Measurements from ENCODE around the gene LINGO3. TPM values are rescaled to one million over a fixed set of nuclear protein-coding genes. Genes with fewer than 3 reads are reported as not detected.

The LINGO3 gene
- total RNA-seq, 1 donor from 2014 or later = 0.82 TPM

DNA sequence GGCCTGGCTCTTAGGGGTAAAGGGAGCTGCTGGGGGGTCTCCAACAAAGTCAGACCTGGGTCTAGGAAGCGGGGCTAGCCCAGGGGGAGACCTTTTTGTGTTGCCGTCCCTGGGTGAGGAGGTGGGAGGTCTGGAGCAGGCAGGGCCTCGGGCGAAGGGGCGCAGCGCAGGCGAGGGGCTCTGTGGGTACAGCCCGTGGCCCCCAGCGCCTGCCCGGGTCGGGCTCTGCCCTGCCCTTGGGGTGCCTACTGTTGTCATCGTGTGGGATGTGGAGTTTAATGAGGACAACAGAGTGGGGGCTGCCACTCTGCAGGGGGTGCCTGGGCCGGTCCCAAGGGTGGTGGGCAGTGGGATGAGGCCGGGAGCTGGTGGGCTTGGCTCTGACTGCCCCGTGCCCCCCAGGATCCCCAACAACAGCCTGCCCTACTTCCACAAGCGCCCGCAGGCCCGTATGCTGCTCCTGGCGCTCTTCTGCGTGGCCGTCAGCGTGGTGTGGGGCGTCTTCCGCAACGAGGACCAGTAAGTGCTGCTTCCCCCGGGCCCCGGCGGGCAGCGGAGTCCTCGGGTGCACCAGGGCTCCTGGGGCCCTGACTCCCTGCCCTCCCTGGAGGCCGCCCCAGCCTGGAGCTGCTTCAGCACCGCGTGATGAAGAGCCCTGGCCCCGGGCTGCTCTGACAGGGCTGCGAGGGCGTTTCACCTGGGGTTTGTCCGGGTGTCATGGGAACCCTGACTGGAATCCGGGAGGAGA lies 32.7 kb upstream of the LINGO3 start:
- FAIRE-seq (no peak), DNase-seq (ENCODE audit: low spot score in 2 of 2) (no peak)

DNA sequence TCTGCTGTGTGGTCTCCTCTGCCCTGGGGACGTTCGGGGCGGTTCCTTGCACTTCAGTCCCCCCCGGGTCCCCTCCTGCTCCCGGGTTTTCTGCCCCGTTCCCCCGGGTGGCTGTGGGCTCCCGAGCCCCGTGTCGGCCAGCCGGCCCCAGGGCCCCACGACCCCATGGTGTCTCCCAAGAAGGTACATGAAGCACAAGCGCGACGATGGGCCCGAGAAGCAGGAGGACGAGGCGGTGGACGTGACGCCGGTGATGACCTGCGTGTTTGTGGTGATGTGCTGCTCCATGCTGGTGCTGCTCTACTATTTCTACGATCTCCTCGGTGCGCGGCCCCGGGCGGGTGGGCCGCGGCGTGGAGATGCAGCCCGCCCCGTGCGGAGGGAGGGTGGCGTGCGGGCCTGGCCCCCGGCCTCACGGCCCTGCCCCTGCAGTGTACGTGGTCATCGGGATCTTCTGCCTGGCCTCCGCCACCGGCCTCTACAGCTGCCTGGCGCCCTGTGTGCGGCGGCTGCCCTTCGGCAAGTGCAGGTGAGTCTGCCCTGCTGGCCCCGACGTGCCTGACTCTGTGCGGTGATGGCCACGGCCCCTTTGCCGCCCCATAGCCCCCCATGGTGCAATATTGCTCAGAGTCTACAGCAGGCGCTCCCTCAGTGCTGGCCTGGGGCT lies 31.8 kb upstream of the LINGO3 start:
- DNase-seq (ENCODE audit: low spot score in 2 of 2) (no peak), FAIRE-seq (no peak)

DNA sequence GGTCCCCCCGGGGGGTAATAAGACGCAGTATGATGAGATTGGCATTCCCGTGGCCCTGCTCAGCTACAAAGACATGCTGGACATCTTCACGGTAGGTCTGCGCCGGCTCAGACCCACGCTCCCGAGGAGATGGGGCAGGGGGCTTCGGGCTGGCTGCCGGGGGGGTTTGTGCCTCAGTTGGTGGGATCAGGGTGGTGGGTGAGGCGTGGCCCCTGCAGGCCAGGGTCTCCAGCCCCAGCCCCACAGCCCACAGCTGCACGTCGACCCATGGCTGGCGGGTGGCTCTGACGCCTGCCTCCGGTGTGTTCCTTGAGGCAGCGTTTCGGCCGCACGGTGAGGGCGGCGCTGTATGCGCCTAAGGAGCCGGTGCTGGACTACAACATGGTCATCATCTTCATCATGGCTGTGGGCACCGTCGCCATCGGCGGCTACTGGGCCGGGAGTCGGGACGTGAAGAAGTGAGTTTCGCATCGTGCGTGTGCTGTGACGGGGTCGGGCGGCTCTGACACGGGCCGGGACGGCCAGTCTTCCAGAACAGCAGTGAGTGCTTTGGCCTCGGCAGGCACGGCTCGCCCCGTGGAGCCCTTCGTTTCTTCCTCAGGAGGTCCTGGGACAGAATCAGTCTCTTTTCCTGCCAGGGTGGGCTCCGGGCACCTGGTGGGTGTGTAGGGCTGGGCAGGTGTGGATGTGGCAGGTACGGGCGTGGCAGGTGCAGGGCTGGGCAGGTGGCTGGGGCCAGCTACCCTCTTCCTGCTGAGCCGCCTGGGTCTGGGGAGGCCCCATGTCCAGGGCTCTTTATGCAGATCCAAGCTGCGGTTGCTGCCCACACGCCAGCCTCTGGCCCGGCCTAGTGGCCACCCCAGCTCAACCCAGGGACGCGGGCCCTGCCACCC lies 31.0 kb upstream of the LINGO3 start:
- no peak for DNase-seq (ENCODE audit: low spot score in 2 of 2)

DNA sequence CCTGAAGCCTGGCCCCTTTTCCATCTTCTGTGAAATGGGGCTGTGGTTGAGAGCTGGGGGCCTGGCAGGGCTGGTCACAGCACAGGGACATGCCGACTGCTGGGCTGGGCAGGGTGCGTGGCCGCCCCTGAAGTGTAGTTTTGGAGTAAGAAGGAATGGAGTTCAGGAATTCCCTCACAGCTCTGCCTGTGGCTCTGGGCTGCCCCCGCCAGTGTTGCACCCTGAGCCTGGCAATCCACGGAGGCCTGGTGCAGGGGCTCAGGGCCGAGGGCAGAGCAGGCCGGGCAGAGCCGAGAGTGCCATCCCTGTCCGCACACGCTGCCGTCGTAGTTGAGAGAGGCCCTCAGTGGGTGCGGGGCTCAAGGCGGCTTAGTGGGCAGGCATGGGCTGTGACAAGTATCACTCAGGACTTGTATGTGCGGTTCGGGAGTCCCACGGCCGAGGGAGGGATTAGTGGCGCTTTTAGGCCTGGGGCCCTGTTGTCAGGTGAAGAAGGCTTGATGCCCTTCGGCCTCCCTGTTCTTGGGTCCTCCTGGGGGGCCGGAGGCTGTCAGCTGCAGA lies 30.2 kb upstream of the LINGO3 start:
- FAIRE-seq = no peak
- no peak for DNase-seq (ENCODE audit: low spot score in 2 of 2)

More for the DNA sequence above, 31.0 kb upstream of the LINGO3 start:
- no peak for FAIRE-seq

DNA sequence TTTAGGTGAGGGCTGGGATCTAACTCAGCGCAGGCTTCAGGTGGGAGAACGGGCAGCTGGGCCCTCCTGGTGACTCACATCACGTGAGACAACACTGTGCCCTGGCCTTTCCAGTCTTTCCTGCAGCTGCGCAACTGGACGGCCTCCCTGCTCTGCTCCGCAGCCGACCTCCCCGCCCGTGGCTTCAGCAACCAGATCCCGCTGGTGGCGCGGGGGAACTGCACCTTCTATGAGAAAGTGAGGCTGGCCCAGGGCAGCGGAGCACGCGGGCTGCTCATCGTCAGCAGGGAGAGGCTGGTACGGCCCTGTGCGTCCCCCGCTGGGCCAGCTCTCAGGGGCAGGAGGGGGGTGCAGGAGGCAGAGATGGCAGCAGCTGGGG lies 29.4 kb upstream of the LINGO3 start:
- DNase-seq (ENCODE audit: low spot score in 2 of 2) (peak; percentile 64 to 74), FAIRE-seq (no peak)

DNA sequence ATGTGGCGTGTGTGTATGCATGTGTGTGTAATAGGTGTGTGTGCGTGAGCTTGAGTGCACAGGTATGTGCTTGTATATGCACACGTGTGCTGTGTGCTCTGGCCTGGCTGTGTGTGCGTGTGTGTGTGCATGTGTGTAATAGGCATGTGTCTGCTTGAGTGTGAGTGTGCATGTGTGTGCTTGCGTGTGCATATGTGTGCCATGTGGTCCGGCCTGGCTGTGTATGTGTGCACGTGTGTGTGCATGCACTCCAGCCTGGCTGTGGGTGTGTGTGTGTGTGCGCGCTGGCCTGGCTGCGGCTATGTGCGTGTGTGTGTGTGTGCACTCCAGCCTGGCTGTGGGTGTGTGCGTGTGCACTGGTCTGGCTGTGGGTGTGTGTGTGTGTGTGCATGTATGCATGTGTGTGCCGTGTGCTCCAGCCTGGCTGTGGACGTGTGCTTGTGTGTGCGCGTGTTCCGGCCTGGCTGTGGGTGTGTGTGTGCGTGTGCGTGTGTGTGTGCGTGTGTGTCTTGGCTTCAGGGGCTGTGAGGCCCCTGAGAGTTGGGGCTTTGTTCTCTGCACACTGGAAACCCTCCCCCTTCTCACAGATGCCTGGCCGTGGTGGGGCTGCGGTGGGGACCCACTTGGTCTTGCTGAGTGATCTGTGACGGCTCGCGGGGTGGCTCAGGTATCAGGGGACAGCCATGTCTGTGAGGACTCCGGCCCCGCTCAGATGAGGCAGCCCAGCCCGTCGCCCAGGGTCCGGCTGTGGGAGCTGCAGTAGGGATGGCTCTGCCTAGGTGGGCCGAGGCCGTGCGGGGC lies 28.8 kb upstream of the LINGO3 start:
- no peak for FAIRE-seq
- no peak for DNase-seq (ENCODE audit: low spot score in 2 of 2)

DNA sequence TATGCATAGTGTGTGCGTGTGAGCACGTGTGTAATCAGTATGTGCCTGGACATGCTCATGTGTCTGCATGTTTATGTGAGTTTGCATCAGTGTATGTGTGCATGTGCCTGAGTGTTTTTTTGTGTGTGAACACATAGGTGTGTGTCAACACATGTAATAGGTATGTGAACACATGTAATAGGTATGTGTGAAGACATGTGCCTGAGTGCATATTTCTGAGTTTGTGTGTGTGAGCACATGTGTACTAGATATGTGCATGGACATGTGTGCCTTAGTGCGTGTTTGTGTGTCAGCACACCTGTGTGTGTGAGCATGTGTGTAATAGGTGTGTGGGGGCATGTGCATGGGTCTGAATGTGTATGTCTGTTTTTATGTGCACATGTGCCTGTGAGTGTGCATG lies 27.9 kb upstream of the LINGO3 start:
- no peak for DNase-seq (ENCODE audit: low spot score in 2 of 2)
- no peak for FAIRE-seq

DNA sequence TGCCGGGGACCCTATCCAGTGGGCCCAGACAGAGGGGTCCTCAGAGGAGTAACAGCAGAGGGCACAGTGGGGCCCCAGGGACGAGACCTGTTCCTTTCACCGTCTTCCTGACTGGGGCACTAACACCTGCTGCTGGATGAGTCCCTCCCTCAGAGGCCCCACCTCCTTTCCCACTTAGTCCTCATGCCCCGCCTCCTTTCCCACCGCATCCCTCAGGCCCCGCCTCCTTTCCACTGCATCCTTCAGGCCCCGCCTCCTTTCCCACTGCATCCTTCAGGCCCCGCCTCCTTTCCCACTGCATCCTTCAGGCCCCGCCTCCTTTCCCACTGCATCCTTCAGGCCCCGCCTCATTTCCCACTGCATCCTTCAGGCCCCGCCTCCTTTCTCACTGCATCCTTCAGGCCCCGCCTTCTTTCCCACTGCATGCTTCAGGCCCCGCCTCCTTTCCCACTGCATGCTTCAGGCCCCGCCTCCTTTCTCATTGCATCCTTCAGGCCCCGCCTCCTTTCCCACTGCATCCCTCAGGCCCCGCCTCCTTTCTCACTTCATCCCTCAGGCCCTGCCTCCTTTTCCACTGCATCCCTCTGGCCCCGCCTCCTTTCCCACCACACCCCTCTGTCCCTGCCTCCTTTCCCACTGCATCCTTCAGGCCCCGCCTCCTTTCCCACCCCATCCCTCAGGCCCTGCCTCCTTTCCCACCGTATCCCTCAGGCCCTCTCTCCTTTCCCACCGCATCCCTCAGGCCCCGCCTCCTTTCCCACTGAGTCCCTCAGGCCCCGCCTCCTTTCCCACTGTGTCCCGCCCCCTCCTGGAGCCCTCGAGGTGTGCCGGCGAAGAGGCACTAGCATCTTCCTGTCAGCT lies 27.3 kb upstream of the LINGO3 start:
- DNase-seq (ENCODE audit: low spot score in 2 of 2) = no peak
- FAIRE-seq = no peak

DNA sequence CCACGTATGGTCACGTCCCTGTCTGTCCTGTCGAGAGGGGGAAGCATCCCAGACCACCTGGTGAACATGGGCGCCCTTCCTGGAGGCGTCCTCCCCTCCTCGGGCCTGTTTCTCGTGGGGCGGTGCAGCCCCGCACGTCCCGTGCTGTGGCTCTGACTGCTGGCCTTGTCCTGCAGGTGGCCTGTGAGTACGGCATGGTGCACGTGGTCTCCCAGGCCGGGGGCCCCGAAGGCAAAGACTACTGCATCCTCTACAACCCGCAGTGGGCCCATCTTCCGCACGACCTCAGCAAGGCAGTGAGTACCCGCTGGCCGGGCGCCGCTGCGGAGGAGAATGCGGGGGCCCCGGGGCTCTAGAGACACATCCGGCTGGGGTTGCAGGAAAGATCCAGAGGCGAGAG lies 26.5 kb upstream of the LINGO3 start:
- DNase-seq (ENCODE audit: low spot score in 2 of 2) = no peak

DNA sequence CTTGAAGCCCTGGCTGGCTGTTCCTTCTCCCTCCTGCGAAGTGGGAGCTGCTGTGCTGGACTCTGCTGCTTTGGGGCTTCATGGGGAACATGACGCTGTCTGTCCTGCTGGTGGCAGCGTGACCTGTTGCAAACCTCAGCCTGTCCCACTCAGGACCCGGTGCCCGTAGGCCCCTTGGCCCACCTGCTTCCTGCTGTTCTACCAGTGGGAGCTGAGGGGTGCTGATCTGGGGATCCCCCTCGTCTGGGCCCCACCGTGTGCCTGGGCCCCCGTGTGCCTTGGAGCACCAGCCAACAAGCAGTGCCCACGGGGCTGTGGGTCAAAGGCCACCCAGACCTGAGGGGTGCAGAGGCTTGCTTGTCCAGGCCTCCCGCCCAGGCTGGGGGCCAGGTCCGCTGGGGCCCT lies 25.9 kb upstream of the LINGO3 start:
- DNase-seq (ENCODE audit: low spot score in 2 of 2) (no peak), FAIRE-seq (no peak)

More for the DNA sequence above, 26.5 kb upstream of the LINGO3 start:
- no peak for FAIRE-seq

DNA sequence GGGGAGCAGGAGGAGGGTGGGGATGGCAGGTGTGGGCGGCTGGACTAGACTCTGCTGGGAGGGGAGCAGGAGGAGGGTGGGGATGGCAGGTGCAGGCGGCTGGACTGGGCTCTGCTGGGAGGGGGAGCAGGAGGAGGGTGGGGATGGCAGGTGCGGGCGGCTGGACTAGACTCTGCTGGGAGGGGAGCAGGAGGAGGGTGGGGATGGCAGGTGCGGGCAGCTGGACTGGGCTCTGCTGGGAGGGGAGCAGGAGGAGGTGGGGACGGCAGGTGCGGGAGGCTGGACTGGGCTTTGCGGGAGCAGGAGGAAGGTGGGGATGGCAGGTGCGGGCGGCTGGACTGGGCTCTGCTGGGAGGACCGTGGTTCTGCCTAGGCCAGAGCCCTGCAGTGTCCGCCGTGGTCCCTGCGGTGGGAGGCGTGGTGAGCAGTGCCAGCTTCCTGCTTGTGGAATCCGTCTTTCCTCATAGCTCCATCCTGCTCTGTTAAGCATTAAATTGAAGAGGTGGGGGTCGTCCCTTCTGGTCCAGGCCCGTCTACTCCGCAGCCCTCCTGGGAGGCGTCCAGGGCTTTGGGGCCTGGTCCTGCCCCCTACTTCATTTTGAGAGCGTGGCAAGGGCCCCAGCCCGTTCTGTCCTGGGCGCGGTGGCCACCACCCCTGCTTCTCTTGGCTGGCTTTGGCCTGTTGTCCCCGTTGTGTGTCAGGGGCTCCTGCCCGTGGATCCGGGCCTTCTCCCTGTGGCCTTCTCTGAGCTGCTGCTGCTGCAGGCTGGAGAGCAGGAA lies 25.3 kb upstream of the LINGO3 start:
- DNase-seq (ENCODE audit: low spot score in 2 of 2) (no peak), FAIRE-seq (no peak)

DNA sequence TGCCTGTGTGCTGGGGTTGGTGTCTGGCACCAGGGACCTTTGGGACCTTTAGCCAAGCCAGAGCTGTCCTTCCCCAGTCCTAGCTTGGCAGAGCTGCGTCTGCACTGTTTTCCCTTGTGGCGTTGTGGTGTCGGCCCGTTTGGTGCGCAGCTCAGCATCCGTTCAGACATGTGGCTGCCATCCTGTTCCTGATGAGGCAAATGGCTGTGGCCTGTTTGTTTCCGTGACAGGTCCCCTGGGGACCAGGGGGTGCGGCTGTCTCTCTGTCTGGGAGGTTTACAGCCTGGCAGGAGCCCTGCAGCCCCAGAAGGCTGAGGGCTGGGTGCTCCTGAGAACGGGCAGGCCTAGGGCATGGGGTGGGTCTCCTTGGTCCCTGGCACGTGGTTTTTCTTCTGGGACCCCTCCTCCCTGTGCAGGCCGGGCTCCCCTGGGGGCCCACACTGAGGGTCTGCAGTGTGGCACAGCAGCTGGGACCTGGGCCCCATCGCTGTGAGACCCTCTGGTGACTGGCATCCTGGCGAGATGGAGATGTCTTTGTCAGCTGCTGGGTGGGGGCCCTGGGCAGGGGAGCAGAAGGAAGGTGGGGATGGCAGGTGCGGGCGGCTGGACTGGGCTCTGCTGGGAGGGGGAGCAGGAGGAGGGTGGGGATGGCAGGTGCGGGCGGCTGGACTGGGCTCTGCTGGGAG lies 24.5 kb upstream of the LINGO3 start:
- no peak for DNase-seq (ENCODE audit: low spot score in 2 of 2)

DNA sequence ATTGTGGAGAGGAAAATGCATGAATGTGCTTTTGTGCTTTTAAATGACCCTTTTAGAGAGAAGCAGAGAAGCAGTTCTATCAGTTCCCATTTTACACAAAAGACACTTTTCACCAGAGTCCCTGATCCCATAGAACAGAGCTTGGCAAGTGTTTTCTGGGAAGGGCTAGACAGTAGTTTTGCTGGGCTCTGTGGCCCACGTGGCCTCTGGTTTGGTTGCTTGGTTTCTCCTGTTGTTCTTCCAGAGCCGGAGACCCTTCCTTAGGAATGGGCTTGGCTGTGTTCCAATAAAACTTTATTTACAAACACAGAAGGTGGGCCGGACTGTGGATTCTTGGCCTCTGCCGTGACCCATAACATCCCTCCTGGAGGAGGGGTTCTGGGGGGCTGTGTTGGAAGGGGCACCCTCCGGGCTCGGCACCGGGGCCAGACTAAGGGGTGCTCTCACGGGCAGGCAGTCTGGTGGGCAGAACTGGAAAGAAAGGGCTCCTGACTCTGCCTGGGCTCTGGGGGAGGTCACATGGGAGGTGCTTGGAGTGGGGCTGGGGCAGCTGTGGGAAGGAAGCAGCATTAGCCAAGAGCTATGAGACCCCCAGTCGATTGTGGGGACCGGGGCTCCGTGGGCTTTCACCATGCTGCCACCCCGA lies 23.8 kb upstream of the LINGO3 start:
- FAIRE-seq (no peak), DNase-seq (ENCODE audit: low spot score in 2 of 2) (peak in 1 of 2 donors; percentile 77)

More for the DNA sequence above, 24.5 kb upstream of the LINGO3 start:
- FAIRE-seq = no peak

DNA sequence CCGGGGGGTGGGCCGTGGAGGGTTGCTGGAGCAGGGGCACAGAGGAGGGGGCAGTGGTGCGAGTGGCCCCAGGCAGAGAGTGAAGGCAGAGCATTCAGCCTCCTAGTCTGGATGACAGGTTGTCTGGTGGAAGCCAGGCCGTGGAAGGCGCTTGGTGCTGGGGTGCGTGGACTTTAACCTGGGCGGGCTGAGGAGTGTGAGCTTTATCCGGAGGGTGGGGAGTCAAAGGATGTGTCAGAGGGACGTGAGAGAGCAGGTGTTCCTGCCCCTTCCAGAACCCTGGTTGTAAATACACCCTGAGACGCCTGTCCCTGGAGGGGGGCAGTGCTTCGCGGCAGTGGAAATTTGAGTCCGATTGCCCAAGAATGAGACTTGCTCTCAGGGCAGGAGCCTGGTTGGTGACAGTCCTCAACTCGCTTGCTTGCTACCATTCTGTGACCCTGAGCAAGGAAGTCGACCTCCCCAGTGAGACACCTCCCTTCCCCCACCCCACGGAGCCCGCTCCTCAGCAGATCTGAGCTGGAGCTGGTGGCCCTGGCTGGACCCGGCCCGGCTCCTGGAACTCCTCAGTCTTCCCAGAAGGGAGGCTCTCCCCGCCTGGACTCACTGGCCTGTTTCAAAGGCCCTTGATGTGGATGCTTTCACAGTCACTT lies 22.8 kb upstream of the LINGO3 start:
- FAIRE-seq (no peak), DNase-seq (ENCODE audit: low spot score in 2 of 2) (no peak)

DNA sequence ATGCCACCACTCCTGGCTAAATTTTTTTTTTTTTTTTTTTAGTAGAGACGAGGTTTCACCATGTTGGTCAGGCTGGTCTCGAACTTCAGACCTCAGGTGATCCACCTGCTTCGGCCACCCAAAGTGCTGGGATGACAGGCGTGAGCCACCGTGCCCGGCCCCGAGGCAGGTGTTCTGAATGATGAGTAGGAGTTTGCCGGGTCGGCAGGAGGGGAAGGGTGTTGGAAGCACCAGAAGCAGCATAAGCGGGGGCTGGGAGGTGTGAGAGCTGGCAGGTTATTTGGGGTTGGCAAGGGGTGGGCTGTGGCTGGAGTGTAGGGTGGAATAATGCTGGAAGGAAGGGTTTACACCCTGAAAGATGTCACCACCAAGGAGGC lies 22.3 kb upstream of the LINGO3 start:
- FAIRE-seq (no peak), DNase-seq (ENCODE audit: low spot score in 2 of 2) (no peak)

DNA sequence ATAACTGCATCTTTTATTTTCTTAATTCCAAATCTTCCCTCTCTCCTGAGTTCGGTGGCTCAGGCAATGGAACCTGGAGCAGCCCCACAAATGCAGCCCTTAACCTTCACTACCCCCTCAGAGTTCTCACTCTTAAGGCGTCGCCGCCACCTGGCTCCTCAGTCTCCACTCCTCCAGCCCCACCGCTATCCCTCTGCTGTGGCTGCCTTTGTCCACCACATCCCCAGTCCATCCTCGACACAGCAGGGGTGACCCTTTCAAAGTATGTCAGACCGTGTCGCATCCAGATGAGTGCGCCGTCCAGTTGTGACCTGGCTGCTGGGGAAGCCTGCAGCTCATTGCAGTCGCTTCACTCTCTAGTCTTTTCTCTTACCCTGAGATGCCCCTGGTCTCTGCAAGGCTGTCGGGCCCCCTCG lies 21.6 kb upstream of the LINGO3 start:
- FAIRE-seq (no peak), DNase-seq (ENCODE audit: low spot score in 2 of 2) (no peak)

DNA sequence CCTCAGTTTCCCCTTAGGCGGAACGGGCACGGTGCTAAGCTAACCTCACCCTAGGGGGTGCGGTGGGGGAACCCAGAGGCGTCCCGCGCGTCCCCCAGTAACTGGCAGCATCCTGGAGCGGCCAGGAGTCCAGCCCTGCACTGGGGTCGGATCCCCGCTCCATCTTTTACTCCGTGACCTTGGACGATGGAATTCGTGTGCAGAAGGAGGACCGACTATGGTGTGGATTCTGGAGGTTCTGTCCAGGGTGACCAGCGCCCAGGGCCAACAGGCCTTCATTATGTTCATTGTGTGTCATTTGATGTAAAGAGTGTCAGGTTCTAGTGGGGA lies 21.2 kb upstream of the LINGO3 start:
- FAIRE-seq = no peak
- DNase-seq (ENCODE audit: low spot score in 2 of 2) = no peak
